HG03139 (cell line): ENCODE measurements around the gene PPP1R1A.

Experiments used
- ATAC-seq: cut with Tn5 transposase; IDR thresholded peaks from one replicate; pipeline ENCODE4 v1.9.1; 2021; ENCODE audit not compliant: unreplicated experiment

Gene PPP1R1A

DNA sequence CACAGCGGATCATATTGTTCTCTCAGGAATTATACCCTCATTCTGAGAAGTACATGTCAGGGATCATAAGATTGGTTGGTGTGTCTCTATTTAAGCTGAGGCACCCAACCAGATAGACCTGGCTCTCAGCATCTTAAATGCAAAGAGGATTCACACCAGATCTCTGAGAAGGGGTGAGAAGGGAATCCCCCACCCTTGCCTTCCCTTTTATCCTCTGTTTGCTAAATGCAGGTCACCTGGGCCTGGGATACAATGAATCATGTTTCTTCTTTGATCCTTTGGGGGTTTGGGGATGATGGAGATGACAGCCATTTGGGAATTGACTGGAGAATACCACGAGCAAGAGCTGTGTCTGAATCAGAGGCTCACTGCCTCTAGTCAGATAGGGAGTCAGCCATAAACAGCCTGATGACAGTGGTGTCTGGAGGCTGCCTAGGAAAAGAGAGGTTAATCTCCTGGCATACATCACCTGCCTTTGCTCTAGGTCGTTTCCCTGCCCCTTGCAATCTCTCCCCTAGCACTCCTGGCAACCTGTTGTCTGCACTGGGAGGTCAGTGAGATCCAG lies 50.2 kb downstream of the PPP1R1A start:
- ATAC-seq = no peak

DNA sequence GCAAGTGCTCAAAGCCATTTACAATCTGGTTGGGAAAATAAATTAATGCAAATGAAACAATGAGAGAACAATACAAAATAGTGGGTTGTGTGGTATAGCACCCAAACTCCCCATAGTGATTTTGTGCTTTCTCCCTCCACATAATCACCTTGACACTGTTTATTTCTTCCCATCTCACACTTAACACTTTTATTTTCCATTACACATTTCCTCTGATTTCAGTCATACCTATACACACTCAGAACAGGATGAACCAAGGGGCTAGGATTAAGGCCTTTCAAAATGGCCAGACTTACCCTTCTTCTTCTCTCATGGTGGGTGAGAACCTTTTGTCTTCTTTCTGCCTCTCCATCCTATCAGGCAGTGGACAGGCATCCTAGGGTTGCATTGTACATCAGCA lies 53.0 kb downstream of the PPP1R1A start:
- no peak for ATAC-seq

DNA sequence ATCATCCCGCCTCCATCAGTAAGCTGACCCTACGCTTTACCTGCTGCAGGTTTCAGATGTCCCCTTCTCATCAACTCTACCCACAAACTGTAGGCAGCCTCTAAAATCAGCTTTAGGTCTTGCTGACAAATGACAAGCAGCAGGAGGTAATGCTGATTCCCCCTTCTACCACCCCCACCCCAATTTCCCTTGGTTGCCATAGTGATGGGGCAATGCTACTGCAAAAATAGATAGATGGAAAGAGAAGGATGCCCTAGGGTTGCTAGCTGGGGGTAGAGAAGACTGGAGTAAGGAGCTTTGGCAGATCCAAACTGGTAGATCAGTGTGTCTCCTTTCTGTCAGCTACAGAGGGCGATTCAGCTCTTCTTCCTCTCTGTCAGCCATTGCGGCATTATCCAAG lies 58.9 kb downstream of the PPP1R1A start:
- no peak for ATAC-seq
